Parathyroid adenoma (tissue), 2 donors: ENCODE data around the gene SBF2.

Source experiments
- H2AFZ ChIP-seq: fragments of 300-600 bp; sonication (generic); one replicate; pipeline ENCODE4 v1.7.0; 2017; ENCODE audit warnings: antibody characterized with exemption, mild to moderate bottlenecking
- H3K27ac ChIP-seq: fragments of 300-600 bp; sonication (generic); one replicate; pipeline ENCODE4 v1.7.0; 2017
- H3K27me3 ChIP-seq: fragments of 300-600 bp; sonication (generic); one replicate; pipeline ENCODE4 v1.7.0; 2017; ENCODE audit warnings: low read length; ENCODE audit not compliant: control insufficient read depth, insufficient read depth
- H3K36me3 ChIP-seq: fragments of 300-600 bp; sonication (generic); one replicate; pipeline ENCODE4 v1.7.0; 2017; ENCODE audit warnings: low read length; ENCODE audit not compliant: control insufficient read depth, insufficient read depth
- H3K4me1 ChIP-seq: fragments of 300-600 bp; sonication (generic); one replicate; pipeline ENCODE4 v1.7.0; 2017; ENCODE audit warnings: control low read depth
- H3K4me2 ChIP-seq: fragments of 300-600 bp; sonication (generic); one replicate; pipeline ENCODE4 v1.7.0; 2017; ENCODE audit warnings: low read length
- H3K4me3 ChIP-seq: fragments of 300-600 bp; sonication (generic); one replicate; pipeline ENCODE4 v1.7.0; 2017; ENCODE audit warnings: low read depth, low read length
- H3K79me2 ChIP-seq: fragments of 300-600 bp; sonication (generic); one replicate; pipeline ENCODE4 v1.7.0; 2017; ENCODE audit warnings: control low read depth
- H3K9ac ChIP-seq: fragments of 300-600 bp; sonication (generic); one replicate; pipeline ENCODE4 v1.7.0; 2017; ENCODE audit warnings: mild to moderate bottlenecking
- H3K9me3 ChIP-seq: fragments of 300-600 bp; sonication (generic); one replicate; pipeline ENCODE4 v1.7.0; 2017; ENCODE audit warnings: low read length; ENCODE audit not compliant: control insufficient read depth
- TF ChIP-seq, protein P1 (sequence below): fragments of 300-600 bp; sonication (generic); IDR thresholded peaks from one replicate; pipeline ENCODE4 v1.7.0; 2017; ENCODE audit warnings: antibody characterized with exemption, mild to moderate bottlenecking
- donor health status: primary hyperparathyroidism.

Gene SBF2

GRCh38 chr11:9738707-9739106 is 555.3 kb downstream of the SBF2 start:
- Histone ChIP-seq H2AFZ (no peak overlapping the region), H3K4me3 (no peak overlapping the region), H3K9me3 (no peaks in the 10 kb centered on the region), H3K9ac (no peak overlapping the region), H3K36me3 (no peaks in the 10 kb centered on the region), H3K27me3 (no peaks in the 10 kb centered on the region), H3K27ac (no peak overlapping the region), H3K4me2 (no peak overlapping the region), H3K79me2 (no peaks in the 10 kb centered on the region), H3K4me1 (no peaks in the 10 kb centered on the region)
- TF ChIP-seq, protein P1, sequence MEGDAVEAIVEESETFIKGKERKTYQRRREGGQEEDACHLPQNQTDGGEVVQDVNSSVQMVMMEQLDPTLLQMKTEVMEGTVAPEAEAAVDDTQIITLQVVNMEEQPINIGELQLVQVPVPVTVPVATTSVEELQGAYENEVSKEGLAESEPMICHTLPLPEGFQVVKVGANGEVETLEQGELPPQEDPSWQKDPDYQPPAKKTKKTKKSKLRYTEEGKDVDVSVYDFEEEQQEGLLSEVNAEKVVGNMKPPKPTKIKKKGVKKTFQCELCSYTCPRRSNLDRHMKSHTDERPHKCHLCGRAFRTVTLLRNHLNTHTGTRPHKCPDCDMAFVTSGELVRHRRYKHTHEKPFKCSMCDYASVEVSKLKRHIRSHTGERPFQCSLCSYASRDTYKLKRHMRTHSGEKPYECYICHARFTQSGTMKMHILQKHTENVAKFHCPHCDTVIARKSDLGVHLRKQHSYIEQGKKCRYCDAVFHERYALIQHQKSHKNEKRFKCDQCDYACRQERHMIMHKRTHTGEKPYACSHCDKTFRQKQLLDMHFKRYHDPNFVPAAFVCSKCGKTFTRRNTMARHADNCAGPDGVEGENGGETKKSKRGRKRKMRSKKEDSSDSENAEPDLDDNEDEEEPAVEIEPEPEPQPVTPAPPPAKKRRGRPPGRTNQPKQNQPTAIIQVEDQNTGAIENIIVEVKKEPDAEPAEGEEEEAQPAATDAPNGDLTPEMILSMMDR, result no peak

DNA sequence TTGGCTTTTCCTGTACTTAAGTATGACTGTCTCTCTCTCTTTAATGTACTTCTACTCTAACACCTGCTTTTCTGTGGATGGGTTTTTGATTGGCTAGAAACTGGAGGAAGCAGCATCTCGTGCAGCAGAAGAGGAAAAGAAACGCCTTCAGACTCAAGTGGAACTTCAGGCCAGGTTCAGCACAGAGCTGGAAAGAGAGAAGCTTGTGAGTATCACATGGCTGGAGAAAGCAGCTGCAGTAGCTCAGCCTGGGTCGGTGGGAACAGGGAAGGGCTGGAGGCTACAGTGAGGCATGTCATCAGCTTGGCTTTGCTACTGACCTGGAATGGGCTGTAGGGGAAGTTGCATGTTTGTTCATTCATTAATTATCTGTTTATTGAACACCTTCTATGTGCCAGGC is 555.9 kb downstream of the SBF2 start:
- H2AFZ ChIP-seq, result no peak overlapping the region
- H3K36me3 ChIP-seq, result no peaks in the 10 kb centered on the region
- TF ChIP-seq, protein P1, result no peak
- no peak overlapping the region for H3K27ac ChIP-seq
- no peak overlapping the region for H3K9ac ChIP-seq
- H3K4me2 ChIP-seq, result no peak overlapping the region
- no peaks in the 10 kb centered on the region for H3K27me3 ChIP-seq
- no peaks in the 10 kb centered on the region for H3K79me2 ChIP-seq
- H3K9me3 ChIP-seq, result no peaks in the 10 kb centered on the region
- no peaks in the 10 kb centered on the region for H3K4me1 ChIP-seq
- no peak overlapping the region for H3K4me3 ChIP-seq

GRCh38 chr11:9736365-9736764 is 557.7 kb downstream of the SBF2 start:
- no peaks in the 10 kb centered on the region for H3K4me1 ChIP-seq
- no peak overlapping the region for H3K4me3 ChIP-seq
- H3K9me3 ChIP-seq, result no peaks in the 10 kb centered on the region
- H3K27me3 ChIP-seq, result no peaks in the 10 kb centered on the region
- no peaks in the 10 kb centered on the region for H3K36me3 ChIP-seq
- TF ChIP-seq, protein P1, result no peak
- H3K9ac ChIP-seq, result no peak overlapping the region
- no peak overlapping the region for H3K4me2 ChIP-seq
- no peaks in the 10 kb centered on the region for H3K79me2 ChIP-seq
- no peak overlapping the region for H2AFZ ChIP-seq
- no peak overlapping the region for H3K27ac ChIP-seq

DNA sequence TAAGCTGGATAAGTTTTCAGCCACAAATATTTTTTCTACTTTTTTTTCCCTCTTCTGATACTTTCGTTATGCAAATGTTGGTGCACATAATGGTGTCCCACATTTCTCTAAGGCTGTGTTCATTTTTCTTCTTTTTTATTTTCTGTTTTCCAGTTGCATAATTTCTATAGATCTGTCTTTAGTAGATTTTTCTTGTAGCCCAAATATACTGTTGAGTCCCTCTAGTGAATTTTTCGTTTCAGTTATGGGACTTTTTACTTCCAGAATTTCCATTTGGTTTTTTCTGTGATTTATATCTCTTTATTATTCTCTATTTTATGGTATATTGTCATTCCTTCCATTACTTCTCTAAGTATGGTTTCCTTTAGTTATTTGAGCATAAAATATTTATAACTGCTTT is 558.1 kb downstream of the SBF2 start:
- Histone ChIP-seq H3K79me2 (no peaks in the 10 kb centered on the region), H3K9ac (no peak overlapping the region), H3K9me3 (no peaks in the 10 kb centered on the region), H2AFZ (no peak overlapping the region), H3K27ac (no peak overlapping the region), H3K4me2 (no peak overlapping the region), H3K4me3 (no peak overlapping the region), H3K36me3 (no peaks in the 10 kb centered on the region), H3K27me3 (no peaks in the 10 kb centered on the region), H3K4me1 (no peaks in the 10 kb centered on the region)
- TF ChIP-seq, protein P1, result no peak

DNA sequence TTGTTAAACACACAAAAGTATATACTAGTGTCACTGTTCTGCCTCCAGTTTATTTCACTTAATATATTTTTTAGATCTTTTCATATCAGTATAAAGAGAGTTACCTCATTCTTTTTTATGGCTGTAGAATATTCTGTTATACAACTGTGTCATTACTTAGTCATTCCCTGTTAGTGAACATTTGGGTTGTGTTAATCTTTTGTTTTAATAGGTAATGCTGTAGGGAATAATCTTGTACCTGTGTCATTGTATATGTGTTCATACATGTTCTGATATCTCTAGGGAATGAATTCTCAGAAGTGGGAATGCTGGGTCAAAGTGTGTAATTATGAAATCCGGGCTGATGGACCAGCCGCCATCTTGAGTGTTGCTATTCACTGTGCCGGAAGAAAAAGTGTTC is 558.8 kb downstream of the SBF2 start:
- no peaks in the 10 kb centered on the region for H3K79me2 ChIP-seq
- no peaks in the 10 kb centered on the region for H3K36me3 ChIP-seq
- no peak overlapping the region for H3K27ac ChIP-seq
- H3K4me1 ChIP-seq, result no peaks in the 10 kb centered on the region
- H3K4me2 ChIP-seq, result no peak overlapping the region
- no peaks in the 10 kb centered on the region for H3K9me3 ChIP-seq
- H2AFZ ChIP-seq, result no peak overlapping the region
- no peak overlapping the region for H3K4me3 ChIP-seq
- TF ChIP-seq, protein P1, result no peak
- H3K27me3 ChIP-seq, result no peaks in the 10 kb centered on the region
- no peak overlapping the region for H3K9ac ChIP-seq
